ENCODE results near the gene COTL1.

The COTL1 gene

DNA sequence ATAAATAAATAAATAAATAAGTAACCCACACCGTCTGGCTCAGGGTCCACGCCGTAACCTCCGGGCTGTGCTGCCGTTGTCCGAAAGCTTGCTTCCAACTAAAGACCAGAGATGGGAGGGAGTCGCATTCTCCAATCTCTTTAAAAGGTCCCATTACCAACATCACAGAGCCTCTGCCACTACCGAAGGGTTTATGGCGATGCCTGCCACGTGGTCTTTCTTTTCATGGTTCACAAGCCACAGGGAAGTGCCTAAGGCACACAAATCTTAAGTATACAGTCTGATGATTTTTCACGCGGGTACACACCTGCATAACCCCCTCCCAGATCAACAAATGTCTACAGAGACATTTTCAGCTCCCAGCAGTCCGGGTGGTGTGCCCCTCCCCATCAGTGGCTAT, 1.4 kb downstream of the COTL1 start:
- in situ Hi-C loops (cut with MboI; ENCODE audit: low sequenced_read_pairs), result loop anchor here (10.0 kb wide), 1 partner anchor 102 kb away; no protein-coding TSS in a partner anchor

DNA sequence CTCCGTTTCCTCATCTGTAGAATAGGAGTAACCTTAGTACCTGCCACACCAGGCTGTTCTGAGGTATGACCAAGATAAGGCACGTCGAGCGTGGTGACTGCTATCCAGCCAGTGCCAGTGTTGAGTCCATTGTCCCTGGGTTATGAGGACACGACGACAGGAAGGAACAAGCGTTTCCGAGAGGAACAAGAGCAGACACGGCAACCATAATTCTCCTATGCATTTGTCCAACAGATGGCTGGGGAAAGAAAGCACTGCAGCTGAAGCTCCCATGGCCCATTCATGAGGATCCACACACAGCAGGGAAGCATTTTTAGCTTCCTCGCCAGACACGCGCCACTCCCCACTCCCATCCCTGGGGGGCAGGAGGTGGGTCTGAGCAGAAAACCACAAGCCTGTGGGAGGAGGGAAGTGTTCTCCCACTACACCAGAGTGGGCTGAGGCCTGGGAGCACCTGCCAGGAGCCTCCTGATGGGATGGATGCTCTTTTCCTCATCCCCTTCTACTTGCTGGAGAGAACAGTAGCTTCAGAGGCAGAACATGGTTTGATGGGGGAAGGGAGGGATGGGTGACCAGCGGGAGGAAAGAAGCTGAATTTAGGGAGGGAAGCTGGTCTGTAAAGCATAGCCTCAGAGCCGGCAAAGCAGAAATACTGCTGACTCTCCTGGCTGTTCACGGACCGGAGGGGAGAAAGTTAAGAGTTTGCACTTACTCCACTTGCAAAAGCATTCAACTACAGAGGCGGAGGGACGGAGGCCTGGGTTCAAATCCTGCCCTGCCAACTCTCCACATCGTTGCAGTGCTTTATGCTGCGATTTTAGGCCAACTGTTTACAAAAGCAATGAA, 2.7 kb downstream of the COTL1 start:
- in situ Hi-C loops (cut with MboI; ENCODE audit: low sequenced_read_pairs), result loop anchor here (10.0 kb wide), 1 partner anchor 100 kb away; no protein-coding TSS in a partner anchor

- in situ Hi-C loops (cut with MboI; ENCODE audit: low sequenced_read_pairs), result loop anchor here (10.0 kb wide), 1 partner anchor 100 kb away; no protein-coding TSS in a partner anchor
Measured at GRCh38 chr16:84614623-84614967, 3.3 kb downstream of the COTL1 start.

GRCh38 chr16:84614073-84614459, 3.8 kb downstream of the COTL1 start:
- in situ Hi-C loops (cut with MboI; ENCODE audit: low sequenced_read_pairs), result loop anchor here (10.0 kb wide), 1 partner anchor 99 kb away; no protein-coding TSS in a partner anchor

GRCh38 chr16:84613408-84614072, 4.3 kb downstream of the COTL1 start:
- in situ Hi-C loops (cut with MboI; ENCODE audit: low sequenced_read_pairs), result loop anchor here (10.0 kb wide), 1 partner anchor 99 kb away; no protein-coding TSS in a partner anchor

GRCh38 chr16:84612686-84613085, 5.2 kb downstream of the COTL1 start:
- in situ Hi-C loops (cut with MboI; ENCODE audit: low sequenced_read_pairs), result loop anchor here (10.0 kb wide), 1 partner anchor 98 kb away; no protein-coding TSS in a partner anchor

- in situ Hi-C loops (cut with MboI; ENCODE audit: low sequenced_read_pairs), result loop anchor here (10.0 kb wide), 1 partner anchor 96 kb away; no protein-coding TSS in a partner anchor
Measured at GRCh38 chr16:84611041-84611440, 6.8 kb downstream of the COTL1 start.

DNA sequence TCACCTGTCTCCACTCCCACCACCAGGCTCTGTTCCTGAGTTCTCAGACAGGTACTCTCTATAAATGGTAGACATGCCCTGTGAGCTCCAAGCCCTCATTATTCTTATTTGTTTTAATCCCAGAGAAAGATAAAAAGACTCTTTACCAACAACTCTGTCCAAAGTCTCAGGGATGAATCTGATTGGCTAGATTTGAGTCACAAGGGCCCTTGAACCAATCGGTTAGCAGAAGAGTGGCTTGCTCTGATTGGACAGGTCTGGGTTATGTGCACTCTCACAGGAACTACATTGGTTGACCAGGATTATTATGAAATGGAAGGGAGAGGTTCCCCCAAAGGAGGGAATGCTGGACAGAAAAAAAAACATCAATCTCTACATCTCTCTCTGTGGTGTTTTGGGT, 7.5 kb downstream of the COTL1 start:
- in situ Hi-C loops (cut with MboI; ENCODE audit: low sequenced_read_pairs), result loop anchor here (10.0 kb wide), 1 partner anchor 96 kb away; no protein-coding TSS in a partner anchor

DNA sequence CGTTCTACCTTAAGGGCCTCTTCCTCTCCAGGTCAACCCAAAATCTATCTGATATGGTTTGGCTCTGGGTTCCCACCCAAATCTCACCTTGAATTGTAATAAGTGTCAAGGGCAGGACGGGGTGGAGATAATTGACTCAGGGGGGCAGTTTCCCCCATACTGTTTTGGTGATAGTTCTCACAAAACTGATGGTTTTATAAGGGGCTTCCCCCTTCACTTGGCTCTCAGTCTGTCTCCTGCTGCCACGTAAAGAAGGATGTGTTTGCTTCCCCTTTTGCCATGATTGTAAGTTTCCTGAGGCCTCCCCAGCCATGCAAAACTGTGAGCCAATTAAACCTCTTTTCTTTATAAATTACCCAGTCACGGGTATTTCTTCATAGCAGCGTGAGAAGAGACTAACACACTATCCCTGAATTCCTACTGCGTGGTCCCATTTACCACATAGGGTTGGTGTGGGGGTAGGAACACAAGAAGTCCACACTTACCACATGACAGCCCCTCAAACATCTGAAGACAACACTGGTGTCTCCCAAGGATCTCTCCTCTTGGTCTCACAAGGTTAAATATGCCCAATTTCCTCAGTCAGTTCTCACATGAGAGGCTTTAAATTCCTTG, 8.2 kb downstream of the COTL1 start:
- in situ Hi-C loops (cut with MboI; ENCODE audit: low sequenced_read_pairs), result loop anchor here (10.0 kb wide), 1 partner anchor 95 kb away; no protein-coding TSS in a partner anchor

DNA sequence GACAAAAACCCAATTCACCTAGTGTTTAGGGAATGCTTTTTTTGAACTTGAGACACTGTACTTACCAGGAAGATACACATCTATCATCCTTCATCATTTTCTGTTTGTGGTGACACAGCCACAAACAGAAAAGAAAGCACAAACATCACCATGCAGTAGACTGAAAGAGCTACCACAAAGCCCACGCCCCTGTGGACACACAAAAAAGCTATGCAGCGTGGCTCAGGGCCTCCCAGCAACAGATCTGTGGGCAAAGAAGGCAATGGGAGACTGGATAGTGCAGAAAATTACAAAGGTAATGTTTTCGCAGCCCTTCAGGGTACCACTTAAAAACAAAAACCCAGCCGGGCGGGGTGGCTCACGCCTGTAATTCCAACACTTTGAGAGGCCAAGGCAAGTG, 9.6 kb downstream of the COTL1 start:
- in situ Hi-C loops (cut with MboI; ENCODE audit: low sequenced_read_pairs), result no loop called here

GRCh38 chr16:84607694-84608093, 10.2 kb downstream of the COTL1 start:
- in situ Hi-C loops (cut with MboI; ENCODE audit: low sequenced_read_pairs), result no loop called here

- in situ Hi-C loops (cut with MboI; ENCODE audit: low sequenced_read_pairs), result no loop called here
Measured at GRCh38 chr16:84607061-84607460, 10.8 kb downstream of the COTL1 start.

DNA sequence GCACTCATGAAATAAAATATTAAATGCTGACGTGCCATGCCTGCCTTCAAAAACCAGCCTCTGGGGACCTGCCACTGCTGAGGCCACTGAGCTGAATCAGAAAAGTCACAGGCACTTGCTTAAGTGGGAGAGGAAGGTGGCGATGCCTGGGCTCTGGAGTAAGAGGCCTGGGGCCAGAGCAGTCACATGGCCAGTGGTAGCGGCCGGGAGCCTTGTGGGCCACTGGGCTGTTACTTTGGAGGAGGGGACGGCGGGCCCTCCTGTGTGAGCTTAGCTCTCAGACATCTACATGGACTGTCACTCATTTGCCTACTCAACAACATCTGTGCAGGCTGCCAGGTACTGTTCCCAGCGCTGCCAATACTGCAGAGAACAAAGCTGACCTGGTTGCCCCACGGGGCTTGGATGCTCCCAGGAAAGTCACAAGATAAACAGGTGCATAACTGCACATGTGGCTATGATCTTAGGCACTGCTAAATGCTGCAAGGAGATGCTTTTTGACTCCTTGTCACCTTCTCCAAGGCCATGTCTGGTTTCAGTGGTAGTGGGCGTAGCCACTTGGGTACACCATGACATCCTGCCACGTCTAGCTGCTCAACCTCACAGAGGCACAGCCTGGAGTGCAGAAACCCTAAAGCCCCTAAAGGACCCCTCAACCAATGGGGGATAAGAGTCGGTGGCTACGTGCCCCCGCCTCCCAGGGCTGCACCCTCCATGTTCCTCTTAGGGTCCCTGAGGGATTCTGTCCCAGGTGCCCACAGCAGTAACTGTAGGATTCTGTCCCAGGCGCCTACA, 11.6 kb downstream of the COTL1 start:
- in situ Hi-C loops (cut with MboI; ENCODE audit: low sequenced_read_pairs), result no loop called here

GRCh38 chr16:84605339-84605848, 12.5 kb downstream of the COTL1 start:
- in situ Hi-C loops (cut with MboI; ENCODE audit: low sequenced_read_pairs), result no loop called here

DNA sequence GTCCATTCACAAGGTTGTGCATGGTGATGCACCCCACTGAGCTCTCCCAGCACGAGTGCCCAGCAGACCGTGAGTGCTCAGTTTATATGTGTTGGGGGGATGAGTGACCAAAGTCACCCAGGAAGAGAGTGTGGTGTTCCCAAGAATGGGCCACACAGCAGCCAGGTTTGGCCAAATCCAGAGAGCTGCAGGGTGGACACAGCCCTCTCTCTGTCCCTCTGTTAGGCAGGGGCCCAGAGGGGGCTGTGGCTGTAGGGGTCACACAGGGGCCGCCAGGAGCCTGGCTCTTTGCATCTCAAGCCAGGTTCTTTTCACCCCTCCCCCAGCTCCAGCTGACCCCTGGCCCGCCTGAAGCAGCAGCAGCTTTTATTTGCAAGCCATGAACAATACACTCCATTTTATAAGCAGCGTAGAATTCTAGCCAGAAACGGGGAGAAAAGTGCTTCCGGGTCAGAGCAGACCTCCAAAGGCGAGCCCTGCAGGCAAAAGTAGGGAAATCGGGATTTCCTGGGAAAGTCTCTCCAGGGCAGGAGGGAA, 13.3 kb downstream of the COTL1 start:
- in situ Hi-C loops (cut with MboI; ENCODE audit: low sequenced_read_pairs), result no loop called here

- in situ Hi-C loops (cut with MboI; ENCODE audit: low sequenced_read_pairs), result no loop called here
Measured at GRCh38 chr16:84603940-84604339, 13.9 kb downstream of the COTL1 start.

DNA sequence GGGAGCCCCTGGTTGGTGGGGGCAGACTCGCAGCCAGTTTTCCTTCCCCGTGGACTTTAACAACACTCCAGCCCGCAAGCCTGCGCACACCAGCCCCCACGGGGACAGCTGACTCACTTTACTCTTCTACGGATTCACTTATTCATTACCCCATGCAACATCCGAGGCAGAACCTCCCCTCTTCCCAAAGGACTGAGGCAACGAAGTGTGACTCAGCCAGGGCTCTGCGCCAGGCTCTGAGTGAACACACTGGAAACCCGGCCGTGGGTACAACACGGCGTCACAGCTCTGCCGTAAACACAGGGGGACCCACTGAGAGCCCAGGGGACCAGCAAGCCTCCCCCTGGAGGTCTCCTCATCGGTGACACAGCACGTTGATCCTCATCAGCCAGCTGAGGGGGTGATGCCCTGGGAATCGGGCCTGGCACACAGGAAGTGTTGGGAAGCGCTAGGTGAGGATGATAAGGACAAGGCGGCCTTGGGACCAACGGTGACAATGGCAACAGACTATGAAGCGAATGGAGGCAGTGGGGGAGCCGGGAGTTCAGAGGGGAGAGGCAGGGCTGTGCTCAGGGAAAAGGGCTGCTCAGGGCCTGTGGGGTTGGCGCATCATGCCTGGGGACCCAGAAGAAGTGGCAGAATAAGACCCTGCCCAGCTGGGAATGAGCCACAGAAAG, 14.6 kb downstream of the COTL1 start:
- in situ Hi-C loops (cut with MboI; ENCODE audit: low sequenced_read_pairs), result no loop called here

DNA sequence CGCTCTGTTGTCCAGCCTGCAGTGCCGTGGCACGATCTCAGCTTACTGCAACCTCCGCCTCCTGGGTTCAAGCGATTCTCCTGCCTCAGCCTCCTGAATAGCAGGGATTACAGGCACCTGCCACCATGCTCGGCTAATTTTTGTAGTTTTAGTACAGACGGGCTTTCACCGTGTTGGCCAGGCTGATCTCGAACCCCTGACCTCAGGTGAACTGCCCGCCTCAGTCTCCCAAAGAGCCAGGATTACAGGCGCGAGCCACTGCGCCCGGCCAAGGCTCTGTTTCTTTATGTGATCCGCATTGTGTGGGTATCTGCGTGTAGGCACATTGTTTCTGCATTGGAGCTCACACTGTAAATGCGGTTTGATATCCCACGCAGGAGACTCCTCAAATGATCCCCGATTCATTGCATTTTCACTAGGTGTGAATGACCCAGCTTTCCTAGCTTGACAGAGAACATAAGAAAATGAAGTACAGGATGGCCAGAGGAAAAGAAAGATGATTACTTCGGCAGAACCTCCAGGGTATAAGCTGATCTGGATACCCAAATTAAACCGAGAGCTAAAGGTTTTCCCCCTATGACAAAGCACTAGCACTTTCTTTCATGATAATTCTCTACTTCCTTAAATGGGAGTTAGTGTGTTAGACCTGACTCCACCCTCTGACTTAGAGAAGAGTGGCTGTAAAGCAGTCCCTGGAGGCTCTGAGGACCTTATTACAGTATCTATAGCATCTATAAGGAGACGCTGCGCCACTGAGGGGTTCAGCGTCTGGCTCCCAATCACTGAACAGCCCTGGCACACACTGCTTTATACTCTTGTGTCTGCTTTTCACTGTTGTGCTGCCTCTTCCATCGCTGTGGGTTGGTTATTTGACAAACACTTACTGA, 17.3 kb downstream of the COTL1 start:
- in situ Hi-C loops (cut with MboI; ENCODE audit: low sequenced_read_pairs), result no loop called here
